GM15510 (cell line): ENCODE results near the gene NUF2.

ENCODE experiments used
- POLR2A ChIP-seq: IDR thresholded peaks from 3 replicates; pipeline ENCODE4 v1.6.1; 2011; ENCODE audit warnings: borderline replicate concordance; ENCODE audit not compliant: insufficient read length; ENCODE audit errors: extremely low read depth

NUF2 gene

DNA sequence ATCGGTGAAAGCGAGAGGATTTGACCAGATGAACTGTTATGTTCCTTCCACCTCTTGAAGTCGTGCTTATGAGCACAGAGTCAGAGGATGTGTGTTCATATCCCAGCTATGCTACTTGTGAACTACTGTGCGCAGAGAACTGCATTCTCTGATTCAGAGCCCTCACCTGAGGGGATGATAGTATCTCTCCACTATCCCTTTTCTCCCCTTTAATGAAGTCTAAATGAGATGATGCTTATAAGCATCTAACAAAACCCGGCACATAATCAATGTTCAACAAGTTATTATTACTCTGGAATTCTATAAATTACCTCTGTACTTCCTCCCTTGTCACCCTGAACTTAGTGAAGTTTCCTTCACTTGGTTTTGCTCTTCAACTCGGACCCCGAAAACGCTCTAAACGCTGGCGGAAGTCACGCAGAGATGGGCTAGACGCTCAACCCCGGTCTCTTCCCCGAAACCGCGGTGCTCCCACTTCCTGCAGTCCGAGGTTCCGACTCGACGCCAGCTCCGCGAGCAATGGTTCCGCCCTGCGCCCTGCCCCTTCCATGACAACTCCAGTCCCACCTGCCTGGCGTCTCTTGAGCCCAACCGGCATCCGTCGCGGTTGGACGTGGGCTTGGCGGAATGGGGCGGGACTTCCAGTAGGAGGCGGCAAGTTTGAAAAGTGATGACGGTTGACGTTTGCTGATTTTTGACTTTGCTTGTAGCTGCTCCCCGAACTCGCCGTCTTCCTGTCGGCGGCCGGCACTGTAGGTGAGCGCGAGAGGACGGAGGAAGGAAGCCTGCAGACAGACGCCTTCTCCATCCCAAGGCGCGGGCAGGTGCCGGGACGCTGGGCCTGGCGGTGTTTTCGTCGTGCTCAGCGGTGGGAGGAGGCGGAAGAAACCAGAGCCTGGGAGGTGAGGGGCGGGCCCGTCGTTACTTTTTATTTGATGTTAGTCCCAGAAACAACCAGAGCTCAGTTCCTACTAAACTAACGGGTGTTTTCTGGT is at the start of gene NUF2:
Gene NUF2 (plus strand): TSS at position 644 of the 995 bp plus-strand sequence. CDS start 4,098 bp downstream, outside the sequence.
- peak; percentile 65 for TF ChIP-seq POLR2A

DNA sequence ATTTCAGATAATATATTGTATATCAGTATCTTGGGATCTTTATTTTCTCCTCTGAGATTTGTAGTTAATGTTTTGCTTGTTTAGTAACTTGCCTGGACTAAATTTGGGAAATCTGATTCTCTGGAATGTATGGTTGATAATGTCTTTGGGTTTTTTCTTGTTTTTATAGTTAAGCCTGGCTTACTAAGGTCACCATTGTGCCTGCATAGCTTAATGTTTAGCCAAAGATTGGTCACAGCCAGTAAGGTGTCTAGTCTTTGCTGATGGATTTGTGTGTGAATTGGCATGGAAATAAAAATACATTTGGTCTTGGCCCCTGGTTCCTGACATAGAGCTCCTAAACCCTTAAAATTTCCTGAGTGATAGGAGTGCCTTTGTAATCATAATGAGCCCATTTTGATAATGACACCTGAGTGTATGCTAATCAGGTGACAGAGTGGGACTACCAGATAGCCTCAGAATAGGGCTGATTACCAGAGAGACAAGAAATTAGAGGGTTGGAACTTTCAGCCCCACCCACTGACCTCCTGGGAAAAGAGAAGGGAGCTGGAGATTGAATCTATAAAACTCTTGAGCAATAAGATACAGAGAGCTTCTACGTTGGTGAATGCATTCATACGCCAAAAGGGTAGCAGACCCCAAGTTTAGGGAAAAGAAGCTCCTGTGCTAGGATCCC is 47.9 kb upstream of the NUF2 start:
- no peak for TF ChIP-seq POLR2A

DNA sequence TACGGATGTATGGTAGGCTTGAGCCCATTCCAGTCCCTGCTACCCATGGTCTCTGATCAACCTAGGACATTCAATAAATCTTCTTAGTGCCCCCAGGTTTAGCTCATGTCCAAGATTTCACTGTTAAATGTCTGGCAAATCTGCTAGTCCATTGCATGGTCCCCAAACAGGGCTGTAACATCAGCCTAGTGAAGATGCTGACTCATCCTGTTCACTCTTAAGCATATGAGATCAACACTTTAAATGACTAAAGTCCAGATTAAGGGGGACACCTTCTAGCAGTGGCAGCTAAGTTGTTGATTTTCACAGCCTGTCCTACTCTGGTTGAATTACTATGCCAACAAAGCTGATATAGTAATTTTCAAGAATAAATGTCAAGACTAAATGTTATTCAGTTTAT is 46.5 kb upstream of the NUF2 start:
- no peak for TF ChIP-seq POLR2A

DNA sequence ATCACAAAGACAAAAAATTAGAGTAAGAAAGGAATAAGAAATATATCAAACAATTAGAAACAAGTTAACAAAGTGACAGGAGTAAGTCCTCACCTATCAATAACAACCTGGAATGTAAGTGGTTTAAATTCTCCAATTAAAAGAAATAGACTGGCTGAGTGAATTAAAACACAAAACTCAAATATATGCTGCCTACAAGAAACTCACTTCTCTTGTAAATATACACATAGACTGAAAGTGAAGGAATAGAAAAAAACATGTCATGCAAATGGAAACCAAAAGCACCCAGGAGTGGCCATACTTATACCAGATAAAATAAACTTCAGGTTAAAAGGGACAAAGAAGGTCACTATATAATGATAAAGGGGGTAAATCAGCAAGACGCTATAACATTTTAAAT is 43.2 kb upstream of the NUF2 start:
- no peak for TF ChIP-seq POLR2A

DNA sequence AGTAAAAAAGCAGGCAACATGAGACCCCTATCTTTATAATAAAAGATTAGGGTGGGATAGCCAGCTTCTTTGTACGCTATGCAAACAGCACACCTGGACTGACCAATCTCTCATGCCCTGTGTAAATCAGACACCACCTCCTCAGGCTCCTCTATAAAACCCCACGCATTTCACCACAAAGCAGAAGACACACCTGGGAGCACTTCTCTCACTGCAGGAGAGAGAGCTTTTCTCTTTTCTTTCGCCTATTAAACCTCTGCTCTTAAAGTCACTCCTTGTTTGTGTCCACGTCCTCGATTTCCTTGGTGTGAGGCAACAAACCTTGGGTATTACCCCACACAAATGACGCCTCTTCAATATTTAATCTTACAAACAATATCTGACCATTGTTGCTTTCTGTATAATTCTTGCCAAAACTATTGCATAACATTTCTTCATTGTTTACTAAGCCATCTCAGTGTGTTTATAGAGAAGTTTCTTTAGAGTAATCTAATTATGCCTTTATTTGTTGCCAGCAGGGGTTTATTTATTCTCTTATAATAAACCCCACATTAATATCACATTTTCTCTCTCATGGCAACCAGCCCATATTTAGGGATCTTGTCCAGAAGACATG is 31.6 kb upstream of the NUF2 start:
- no peak for TF ChIP-seq POLR2A

DNA sequence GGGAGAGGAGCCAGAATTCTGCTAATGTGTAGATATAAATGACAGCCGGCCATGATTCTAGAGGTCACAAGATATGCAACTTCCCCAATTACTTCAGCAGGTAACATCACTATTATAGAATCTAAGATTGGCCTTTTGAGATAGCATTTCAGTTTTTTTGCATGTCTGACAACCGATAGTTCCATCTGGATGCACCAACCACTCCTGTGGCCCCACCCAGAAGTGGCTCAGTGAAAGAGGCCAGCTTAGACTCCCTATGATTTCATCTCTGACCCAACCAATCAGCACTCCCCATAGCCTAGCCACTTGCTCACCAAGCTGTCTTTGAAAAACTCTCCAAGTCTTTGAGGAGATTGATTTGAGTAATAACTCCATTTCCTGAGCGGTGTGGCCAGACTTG is 30.3 kb upstream of the NUF2 start:
- TF ChIP-seq POLR2A: no peak

DNA sequence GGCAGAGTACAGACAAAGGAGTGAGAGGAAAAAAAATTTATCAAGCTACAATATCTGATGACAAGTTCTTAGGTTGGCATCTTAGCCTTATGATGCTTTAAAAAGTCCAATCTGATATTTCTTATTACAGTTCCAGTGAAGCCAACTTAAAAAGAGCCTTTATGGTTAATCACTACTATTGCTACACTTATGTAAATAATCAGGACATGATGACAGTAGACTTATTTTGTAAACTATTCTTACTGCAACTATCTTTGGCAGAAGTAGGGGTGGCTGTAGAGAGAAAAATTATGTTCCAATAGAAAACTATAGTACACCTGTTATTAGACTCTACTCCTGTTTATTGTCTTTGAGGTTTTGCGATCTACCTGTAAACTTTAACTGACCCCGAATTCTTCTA is 25.8 kb upstream of the NUF2 start:
- no peak for TF ChIP-seq POLR2A

DNA sequence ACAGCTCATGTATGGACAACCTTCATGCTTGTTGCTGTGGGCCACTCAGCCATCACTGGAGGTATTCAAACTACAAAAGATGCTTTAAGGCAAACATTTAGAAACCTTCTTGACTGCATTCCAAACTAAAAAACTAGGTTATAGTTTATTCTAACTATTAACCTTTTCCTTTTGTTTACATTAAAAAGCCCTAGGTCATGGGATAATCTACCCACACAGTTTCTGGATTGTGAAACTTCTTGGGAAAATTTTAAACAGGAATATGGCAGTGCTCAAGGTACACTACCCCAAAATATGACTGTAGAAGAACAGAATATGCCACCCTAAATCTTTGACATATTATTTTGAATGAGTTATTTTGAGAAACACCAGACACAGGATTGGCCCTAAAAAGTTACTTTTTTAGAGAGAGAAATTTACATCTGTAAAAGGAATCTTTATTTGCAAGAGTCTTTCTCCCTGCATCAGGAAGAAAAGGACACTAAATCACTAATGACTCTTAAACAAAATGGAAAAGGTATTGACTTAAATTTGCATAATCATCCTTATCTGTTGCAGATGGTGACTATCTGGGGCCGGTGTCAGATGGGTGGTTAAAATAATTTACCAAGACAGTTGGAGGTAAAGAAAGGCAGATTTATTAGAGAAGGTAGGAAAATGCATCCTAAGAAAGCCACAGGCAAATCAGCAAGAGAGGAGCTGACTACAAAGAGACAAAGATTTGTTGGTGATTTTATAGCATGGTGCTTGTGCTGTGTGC is 25.1 kb upstream of the NUF2 start:
- no peak for TF ChIP-seq POLR2A

DNA sequence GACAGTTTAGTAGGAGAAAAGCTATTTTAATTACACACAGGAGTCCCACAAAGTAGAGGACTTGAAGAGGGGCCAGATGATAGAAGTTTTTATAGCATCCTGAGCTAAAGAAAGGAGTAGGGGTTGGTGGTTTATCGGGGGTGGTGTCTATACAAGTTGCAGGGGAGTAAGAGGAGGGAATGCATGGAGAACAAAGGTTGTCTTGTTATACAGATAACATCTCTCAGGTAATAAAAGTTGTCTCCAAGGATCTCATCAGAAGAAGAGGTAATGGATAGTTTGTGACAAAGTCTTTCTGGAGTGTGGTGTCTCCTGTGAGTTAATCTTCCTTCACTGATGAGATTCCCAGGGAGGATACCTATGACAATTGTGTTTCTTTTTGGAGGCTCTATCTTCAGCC is 23.4 kb upstream of the NUF2 start:
- TF ChIP-seq POLR2A: no peak

DNA sequence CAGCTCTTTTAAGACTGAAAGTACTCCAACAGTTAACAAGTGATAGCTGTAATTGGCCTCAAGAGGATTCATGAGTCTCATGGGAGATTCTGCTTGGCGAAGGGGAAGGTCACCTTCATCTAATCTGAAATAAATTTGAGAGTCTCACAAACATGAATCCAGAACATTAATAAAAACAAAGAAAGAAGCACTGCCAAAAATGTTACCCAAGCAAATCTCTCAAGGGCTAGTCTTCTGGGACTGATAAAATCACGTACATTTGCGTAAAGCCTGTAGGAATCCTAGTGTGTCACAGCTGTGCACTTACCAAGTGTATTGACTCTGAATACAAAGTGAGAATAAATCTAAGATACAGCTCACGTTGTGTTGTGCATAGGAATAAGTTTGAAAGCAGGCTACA is 21.2 kb upstream of the NUF2 start:
- no peak for TF ChIP-seq POLR2A

DNA sequence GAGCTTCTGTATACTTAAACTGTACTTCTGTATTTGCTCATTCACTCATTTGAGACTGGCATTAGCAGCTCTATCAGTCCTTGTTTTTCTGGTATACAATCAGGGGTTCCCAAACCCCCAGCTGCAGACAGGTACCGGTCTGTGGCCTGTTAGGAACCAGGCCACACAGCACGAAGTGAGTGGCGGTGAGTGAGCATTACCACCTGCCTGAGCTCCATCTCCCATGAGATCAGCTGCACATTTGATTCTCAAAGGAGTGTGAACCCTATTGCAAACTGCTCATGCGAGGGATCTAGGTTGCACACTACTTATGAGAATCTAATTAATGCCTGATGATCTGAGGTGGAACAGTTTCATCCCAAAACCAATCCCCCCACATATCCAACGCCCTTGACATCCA is 18.2 kb upstream of the NUF2 start:
- no peak for TF ChIP-seq POLR2A

DNA sequence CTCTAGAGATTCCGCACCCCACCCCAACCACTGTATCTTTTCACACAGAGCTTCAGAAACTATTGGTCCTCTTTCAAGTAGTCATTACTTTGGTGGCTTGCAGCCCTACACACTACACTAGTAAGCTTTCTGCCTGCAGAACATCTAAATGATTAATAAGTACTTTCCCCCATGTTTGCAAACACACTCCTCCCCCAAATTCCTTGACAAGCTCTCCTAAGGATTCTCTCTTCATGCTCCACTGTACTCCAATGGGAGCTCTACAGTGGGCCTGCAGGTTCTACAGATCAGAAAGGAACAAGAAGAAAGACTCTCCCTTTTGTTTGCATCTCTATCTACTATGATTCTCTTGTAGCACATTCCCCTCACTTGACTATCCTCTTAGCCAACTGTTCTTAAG is 16.3 kb upstream of the NUF2 start:
- no peak for TF ChIP-seq POLR2A

DNA sequence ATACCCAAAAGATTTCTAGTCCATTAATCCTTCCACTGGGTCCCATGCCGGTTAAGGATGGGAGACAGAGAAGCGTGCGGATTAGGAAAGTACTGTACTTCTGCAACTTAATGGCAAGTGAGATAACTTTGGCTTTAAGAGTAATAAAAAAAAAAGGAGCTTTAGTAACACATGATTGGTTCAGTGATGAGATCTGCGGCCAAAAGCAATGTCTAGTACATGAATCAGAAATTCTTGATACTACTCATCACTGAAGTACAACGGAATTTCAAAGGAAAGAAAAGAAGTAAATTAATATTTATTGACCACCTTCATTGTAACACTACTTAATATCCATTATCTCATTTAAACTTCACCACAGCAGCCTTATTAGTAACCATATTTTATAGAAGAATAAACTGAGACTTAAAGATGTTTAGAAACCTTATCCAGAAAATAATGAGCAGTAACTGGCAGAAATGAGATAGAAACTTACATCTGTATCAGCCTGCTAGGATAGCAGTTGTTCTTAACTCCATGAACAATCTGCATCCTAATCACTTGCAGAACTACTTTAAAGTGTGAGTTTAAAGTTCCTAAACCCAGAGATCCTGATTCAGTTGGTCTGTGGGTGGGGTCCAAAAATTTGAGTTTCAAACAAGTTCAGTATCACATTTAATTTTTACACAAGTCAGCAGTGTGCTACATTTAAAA is 14.1 kb upstream of the NUF2 start:
- TF ChIP-seq POLR2A: no peak

DNA sequence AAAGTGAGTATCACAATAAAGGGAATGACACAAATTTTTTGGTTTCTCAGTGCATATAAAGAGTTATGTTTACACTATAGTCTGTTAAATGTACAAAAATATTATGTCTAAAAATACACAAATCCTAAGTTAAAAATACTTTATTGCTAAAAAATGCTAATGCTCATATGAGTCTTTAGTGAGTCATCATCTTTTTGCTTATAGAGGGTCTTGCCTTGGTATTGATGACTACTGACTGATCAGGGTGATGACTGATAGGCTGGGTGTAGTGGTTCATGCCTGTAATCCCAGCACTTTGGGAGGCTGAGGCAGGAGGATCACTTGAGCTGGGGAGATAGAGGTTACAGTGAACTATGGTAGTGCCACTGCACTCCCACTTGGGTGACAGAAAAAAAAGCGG is 12.9 kb upstream of the NUF2 start:
- no peak for TF ChIP-seq POLR2A
